Left hindlimb (tissue), 1 donor: Measurements from ENCODE around the gene PKIB.
"Not testable (repeated sequence)": the region's sequence is repeated elsewhere in the genome, so short reads cannot be mapped to it uniquely, and the experiment has no call there.

Experiments used
- DNase-seq: peaks from one replicate; pipeline ENCODE4 v3.0.0-alpha.2; 2018

PKIB gene

DNA sequence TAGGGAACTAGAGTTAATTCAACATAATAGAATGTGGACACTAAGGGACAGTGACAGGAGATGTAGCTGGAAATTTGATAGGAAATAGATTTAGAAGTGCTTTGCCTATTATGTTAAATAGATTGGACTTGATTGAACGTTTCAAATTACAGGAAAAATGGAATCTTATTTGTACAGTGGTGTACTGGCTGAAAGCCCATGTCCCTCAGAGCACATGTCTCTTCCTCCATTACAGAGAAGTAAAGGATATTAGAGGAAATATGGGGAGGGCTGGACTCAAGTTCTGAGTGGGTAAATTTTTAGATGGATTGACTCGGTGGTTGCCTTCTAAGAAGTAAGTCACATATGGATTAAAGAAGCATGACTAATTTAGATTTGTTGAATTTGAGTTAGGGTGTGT, 11.4 kb downstream of the PKIB start:
- no peak for DNase-seq

GRCh38 chr6:122622479-122622878, 12.3 kb downstream of the PKIB start:
- DNase-seq, result no peak

GRCh38 chr6:122623279-122623678, 13.1 kb downstream of the PKIB start:
- no peak for DNase-seq

GRCh38 chr6:122624853-122625252, 14.6 kb downstream of the PKIB start:
- no peak for DNase-seq

GRCh38 chr6:122628714-122629113, 18.5 kb downstream of the PKIB start:
- DNase-seq, result no peak

GRCh38 chr6:122631571-122632249, 21.5 kb downstream of the PKIB start:
- no peak for DNase-seq

- DNase-seq, result no peak
Observed at GRCh38 chr6:122640366-122640765, 30.2 kb downstream of the PKIB start.

- DNase-seq, result no peak
Observed at GRCh38 chr6:122641819-122642218, 31.6 kb downstream of the PKIB start.

DNA sequence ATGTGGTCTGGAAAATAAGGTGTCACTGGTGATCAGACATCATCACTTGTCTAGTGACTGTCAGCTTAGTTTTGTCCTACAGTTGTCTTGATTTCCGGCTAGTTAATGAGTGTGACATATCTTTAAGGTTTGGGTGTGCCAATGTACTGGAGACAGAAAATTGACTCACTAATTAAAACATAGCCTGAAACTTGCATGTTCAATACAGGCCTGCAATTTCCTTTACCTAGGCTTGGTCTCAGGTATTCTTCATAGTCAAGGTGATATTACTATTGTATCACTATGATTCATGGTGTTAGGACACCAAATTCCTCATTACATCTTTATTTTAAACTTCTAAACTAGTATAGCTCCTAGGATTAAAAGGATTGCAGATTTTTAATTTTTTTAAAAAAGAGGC, 32.4 kb downstream of the PKIB start:
- DNase-seq, result not testable (repeated sequence)

DNA sequence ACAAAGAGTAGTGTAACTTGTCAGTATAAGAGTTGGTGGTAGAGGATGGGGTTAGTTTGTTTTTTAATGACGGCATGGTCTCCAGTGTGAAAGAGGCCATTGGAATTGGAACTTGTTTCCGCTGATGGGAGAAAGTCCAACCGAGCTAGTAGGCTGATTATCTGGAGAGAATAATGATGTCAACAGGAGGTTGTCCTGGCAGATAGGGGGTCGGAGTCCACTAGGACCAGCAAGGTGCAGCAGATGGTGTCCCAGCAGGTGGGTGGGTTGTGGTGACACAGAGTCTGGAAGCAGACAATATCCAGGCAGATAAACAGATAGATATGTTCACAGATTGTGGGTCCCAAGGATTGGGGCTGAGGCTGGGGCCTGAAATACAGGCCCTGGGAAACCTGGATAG, 35.1 kb downstream of the PKIB start:
- no peak for DNase-seq

GRCh38 chr6:122647765-122648164, 37.6 kb downstream of the PKIB start:
- DNase-seq, result no peak

DNA sequence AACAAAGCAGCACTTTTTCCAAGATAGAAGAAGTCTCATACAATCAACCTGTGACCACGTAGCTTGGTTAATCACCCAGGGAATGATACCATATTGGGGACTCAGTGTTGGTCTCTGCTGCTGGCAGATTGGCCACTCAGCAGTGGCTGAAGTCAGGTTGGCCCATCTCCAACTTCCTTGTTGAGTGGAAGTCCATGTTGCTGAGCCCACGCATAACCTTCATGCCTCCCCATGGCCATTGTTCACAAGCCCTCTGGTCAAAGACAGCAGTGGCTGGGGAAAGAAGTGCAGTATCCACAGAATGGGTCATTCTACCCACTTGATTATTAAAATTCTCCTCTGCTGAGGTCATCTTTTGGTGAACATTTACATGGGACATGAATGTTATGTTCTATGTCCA, 38.5 kb downstream of the PKIB start:
- no peak for DNase-seq

GRCh38 chr6:122649701-122650100, 39.5 kb downstream of the PKIB start:
- no peak for DNase-seq

- DNase-seq, result no peak
Observed at GRCh38 chr6:122650403-122650802, 40.2 kb downstream of the PKIB start.

DNA sequence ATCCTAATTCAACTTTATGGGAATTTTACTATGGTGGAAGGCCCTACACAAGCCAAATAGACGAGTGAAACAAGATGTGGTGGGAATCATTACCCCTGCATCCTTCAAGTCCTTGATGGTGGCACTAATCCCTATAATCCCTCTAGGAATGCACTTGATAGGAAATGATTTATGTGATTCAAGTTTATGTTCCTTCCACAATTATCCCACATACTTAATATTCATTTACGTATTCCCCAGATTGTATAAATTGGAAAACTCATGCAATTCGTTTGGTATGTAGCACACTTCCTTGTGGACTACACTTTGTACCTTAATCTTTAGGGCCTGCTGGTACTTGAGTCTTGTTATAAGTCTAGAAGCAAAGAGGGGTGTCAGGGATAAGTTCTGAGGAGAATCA, 40.8 kb downstream of the PKIB start:
- no peak for DNase-seq

DNA sequence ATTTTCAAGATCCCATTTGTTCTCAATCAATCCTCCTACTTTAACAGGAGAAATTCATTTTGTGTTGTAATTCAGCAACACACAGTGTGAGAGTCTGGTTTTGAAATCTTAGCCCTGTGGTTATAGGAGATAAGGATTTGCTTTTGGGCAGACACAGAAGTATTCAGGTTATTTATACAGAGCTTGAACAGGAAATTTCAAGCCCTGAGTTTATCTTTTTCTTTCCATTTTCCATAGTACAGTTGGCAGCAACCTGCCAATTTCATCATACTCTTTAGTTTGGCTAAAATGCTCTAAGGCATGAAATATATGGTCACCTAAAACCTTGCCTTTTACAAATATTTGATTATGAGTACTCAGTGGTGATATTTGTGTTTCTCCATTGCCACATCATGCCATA, 41.4 kb downstream of the PKIB start:
- no peak for DNase-seq

- no peak for DNase-seq
Observed at GRCh38 chr6:122652431-122652830, 42.2 kb downstream of the PKIB start.

DNA sequence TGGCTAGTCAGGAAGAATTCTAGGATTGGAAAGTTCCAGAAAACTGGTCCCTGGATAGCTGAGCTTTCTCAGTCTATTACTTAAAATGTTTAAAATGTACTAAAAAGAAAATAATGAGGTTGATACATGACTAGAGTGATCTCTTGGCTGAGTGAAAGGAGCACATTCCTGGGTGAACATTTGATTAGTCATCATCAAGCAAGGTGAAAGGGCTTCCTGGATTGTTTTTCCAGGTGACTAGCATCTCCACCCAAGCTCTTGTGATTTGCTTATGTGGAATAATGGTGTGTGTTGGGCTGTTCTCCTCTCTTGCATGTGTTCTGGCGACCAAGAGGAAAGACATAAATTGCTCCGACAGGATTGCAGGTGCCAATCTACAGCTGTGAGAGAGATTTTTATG, 42.9 kb downstream of the PKIB start:
- DNase-seq, result no peak

- DNase-seq, result no peak
Observed at GRCh38 chr6:122654012-122654411, 43.8 kb downstream of the PKIB start.

- DNase-seq, result no peak
Observed at GRCh38 chr6:122657601-122658000, 47.4 kb downstream of the PKIB start.

- DNase-seq, result no peak
Observed at GRCh38 chr6:122660296-122660695, 50.1 kb downstream of the PKIB start.

DNA sequence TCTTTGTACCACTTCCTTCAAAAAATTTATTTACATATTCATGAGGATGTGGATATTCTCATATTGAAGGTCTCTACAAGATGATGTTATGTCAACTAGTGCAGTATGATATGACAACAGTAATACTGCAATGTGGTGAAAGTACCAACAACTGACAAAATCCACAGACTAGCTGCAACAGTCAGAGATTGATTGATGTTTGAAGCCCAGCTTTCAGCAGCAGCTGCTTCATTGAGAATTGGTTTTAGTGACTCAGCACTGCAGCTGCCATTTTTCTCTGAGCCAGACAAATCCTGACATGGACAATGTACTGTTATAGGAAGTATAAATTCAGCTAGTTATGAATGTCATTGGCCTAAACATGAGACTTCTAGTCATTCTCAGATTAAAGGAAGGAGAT, 53.8 kb downstream of the PKIB start:
- no peak for DNase-seq

DNA sequence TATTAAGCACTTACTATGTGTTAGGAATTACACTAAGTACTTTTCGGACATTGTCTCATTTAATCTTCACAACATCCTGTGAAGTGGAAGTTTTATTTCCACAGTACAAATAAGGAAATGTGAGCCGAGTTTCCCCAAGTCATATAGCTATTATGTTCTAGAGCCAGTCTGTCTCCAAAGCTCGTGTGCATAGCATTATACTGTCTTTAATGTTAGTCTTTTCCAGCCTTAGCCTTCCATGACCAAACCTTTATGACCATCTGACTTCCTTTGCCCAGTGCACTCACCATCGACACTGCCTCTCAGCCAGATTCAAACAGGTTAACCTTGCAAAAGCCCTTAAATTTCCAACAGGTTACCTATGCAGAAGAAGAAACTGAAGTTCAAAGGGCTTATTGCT, 55.7 kb downstream of the PKIB start:
- no peak for DNase-seq

DNA sequence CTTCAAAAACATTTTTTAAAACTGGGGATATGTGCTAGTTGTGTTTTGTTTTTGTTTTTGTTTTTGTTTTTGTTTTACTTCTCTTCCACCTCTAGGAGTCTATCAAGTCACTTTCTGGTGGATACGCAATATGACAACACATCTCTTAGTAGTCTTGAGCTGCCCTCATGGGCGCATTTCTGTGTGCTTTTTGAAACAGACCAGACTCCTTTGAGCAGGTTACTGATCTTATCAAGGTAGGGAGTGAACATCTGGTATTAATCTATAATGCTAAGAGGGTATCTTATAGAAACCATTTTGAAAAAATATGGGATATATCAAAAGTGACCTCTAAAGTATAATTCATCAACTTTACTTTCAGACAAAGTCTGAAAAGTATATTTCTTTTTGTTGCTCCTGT, 56.2 kb downstream of the PKIB start:
- DNase-seq, result no peak

DNA sequence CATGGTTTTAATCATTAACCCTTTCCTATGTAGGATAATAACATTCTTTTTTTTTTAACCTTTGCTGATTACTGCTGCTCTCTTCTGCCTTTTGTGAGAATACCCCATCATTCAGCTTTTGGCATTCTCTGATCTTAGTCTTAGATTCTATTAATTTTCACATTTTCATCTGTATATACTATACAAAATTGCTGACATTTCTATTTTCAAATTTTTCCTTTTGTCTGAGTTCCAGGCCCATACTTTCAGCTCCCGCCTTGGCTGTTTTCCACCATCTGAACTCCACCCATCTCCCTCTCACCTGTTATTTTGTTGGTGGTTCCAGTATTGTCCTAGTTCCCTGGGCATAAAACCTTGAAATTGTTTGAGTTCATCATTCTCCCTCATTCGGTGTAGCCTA, 59.2 kb downstream of the PKIB start:
- no peak for DNase-seq

GRCh38 chr6:122669868-122670267, 59.7 kb downstream of the PKIB start:
- DNase-seq, result no peak
